Activated CD8-positive, alpha-beta memory T cell treated with anti-CD3 and anti-CD28 coated beads for 1 hour (primary cell): ENCODE data around the gene AHDC1.
"Not testable (repeated sequence)": the region's sequence is repeated elsewhere in the genome, so short reads cannot be mapped to it uniquely, and the experiment has no call there.

ENCODE experiments used
- DNase-seq, 2 donors: peaks; one replicate each; pipeline ENCODE4 v3.0.0-alpha.2; 2020; ENCODE audit warnings: low read depth in 1 of 2; ENCODE audit errors: extremely low read depth in 1 of 2

Gene AHDC1

DNA sequence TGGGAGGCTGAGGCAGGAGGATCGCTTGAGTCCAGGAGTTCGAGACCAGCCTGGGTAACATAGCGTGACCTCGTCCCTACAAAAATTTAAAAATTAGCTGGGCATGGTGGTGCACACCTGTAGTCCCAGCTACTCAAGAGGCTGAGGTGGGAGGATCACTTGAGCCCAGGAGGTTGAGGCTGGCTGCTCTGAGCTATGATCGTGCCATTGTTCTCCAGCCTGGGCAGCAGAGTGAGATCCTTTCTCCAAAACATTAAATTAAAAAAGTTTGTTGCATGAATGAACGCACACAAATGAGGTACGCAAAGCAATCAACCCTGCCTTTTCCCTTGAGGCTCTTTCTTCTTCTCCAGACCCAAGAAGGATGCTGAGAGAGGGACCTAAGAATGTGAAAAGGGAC lies 50.1 kb downstream of the AHDC1 start:
- not testable (repeated sequence) for DNase-seq

DNA sequence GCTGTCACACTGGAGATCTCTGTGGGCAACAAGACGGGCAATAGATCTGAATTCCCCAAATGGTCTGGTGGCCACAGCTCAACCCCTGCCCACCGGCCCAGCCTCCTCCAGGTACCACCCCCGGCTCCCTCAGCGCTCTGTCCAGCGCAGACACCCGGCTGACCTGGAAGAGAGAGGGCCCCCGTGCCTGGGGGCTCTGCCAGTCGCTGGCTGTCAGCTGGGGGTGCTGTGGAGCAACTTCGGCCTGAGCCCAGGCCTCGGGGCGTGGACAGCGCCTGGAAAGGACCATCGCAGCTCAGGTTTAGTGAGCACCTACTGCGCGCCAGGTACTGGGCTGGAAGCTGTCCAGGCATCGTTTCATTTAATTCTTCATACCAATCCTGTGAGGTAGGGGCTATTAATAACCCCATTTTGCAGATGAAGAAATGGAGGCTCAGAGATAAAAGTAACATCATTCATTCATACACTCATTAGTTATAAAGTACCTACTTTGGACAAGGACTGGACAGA lies 51.0 kb downstream of the AHDC1 start:
- DNase-seq = no peak

DNA sequence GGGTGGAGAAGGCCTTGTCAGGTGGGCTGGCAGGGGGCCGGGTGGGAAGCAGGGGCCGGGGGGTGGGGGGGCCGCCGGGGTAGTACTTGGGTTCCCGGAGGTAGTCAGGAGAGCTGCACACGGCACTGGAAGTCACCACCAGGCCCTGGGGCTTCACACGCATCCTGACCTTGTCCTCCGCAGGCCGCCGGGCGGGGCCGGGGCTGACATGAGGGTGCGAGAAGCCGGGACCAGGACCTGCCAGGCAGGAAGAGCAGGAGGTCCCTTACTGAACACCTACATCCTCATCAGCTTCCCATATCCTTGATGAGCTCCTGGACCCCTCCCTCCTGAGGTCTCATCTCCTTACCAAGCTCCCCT lies 52.0 kb downstream of the AHDC1 start:
- DNase-seq = no peak

DNA sequence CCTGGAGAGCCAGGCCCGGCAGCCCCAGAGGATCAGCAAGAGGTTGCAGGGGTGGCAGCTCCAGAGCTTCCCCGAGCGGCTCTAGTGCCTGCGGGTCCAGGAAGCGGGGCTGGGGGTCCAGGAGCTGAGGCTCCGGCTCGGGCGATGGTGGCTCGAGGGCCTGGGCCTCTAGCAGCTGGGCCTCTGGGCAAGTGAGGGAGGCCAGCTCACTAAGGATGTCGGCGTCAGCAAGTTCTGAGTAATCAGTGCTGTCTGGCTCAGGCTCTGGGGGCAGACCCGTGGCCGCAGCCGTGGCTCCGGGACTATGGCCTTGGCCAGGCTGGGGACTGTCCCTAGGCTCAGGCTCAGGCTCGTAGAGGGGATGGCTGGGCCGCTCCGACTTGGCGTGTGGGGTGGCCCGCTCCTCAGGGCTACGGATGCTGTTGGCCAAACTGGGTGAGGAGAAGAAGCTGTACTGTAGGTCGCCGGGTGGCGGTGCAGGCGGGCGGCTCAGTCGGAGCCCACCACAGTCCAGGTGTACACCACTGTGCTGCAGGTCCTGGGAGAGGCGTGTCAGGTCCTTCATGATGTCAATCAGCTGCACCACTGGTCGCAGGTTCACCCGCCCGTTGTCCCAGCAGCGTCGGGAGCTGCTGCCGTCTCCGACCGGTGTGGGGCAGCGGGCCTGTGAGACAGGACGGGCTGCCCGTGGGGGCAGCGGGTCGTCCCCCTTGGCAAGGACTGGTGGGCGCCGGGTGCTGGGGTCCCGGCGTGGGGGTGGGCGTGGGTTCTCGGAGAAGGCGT lies 52.6 kb downstream of the AHDC1 start:
- DNase-seq = no peak

DNA sequence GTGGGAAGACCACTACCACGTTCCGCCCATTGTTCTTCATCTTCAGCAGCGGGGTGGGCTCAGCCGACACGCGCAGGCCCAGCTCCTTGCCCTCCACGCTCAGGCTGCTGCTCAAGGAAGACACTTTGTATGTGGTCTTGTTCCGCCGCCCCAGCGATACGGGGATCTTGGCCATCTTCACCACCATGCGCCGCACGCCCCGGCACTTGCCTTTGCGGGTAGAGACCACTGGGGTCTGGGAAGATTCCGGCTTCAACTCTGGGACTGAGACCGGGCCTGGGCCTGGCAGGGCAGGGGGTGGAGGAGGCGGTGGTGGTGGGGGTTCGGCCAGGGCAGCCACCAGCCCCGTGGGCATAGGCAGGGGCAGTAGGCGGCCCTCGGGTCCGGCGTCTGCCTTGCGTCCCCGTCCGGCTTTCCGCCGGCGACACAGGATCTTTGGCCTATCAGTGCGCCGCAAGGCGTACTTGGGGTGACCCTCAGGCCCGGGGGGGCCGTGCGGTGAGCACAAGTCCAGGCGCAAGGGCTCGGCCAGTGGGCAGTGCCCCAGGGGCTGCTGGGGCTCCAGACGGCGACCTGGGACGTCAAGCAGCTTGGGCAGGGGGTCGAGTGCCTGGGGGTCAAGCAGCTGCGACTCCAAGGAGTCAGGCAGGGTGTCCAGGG lies 53.3 kb downstream of the AHDC1 start:
- DNase-seq = no peak

DNA sequence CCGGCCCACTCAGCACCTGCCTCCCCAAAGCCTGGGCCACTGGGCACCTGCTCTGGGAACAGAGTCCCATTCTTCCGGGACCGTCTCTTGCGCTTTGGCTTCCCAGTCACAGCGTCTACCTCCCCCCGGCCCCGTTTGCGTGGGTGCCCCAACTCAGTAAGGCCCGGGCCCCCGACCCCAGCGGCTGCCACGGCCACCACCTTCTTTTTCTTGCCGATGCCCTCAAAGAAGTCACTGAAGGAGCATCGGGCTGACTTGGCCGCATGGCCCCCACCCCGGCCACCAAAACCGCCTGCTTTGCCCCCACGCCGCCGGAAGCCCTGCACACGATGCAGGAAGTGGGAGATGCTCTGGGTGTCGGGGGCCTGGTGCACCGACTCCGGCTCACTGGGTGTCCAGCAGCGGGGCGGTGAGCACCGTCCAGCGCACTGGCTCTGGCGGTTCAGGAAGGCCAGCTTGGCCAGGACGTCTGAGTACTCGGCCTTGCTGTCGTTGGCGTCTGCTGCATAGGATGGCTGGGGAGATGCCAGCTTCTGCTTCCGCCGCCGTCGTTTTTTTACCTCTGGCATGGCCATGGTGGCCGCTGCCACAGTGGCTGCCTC lies 54.0 kb downstream of the AHDC1 start:
- DNase-seq = no peak

DNA sequence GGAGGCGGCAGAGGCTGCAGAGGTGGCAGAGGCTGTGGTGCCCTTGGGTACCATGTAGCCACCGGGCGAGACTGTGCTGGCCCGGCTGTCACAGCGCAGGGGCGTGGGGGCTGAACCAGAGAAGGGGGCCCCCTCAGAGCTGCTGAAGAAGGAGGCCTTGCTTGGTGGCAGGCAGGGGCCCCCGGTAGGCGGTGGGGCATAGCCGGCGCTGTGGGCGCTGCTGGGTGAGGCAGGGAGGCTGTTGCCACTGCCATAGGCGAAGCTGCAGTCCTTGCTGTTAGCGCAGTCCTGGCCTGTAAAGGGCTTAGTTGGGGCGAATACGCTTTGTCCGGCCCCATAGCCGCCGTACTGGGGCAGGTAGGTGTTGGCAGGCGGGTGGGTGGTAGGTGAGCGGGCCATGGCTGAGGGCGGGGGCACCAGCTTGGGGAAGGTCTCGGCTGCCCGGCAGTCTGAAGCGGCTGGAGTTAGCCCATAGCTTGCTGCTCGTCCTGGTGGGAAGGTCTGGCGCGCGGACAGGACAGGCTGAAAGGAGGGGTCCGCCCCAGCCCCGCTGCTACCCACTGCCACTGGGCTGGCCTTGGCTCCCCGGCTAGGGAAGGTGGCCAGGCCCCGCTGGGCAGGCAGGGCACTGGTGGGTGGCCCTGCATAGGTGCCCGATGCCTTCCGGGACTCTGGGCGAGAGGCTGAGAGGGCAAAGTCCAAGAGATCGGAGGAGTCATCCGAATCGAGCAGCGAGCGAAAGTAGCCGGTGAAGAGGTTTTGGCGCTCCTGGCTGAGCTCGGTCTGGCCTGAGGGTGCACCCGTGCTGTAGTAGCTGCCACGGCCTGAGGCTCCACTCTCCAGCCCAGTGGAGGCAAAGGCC lies 54.9 kb downstream of the AHDC1 start:
- DNase-seq = no peak

DNA sequence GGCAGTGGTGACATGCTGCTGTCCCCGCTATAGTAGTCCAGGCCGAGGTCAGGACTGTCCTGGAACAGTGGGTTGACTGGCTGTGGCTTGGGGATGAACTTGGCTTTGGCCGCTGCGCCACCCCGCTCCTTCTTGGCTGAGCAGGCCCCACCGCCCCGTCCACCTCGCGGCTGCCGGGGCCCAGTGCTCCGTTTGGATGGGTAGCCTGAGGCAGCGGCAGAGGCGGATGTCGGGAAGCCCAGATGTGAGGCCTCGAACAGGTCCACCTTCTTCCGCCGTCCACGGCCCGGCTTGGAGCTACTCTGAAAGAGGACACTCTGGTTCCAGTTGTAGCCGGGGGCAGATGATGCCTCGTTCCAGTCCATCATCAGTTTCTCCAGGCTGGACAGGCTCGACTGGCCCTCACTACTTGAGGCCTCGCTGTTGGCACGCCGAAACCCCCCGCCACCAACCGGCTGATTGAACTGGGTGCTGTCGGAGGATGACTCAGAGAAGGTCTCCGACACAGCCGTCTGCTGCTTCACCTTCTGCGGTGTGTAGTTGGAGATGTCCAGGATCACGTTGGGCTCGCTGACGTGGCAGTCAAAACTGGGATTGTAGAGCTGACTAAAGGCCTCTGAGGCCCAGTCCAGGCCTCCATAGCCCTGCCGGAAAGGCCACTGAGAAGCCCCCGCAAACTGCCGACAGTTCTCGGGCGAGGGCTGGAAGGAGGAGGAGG lies 55.6 kb downstream of the AHDC1 start:
- DNase-seq = no peak

DNA sequence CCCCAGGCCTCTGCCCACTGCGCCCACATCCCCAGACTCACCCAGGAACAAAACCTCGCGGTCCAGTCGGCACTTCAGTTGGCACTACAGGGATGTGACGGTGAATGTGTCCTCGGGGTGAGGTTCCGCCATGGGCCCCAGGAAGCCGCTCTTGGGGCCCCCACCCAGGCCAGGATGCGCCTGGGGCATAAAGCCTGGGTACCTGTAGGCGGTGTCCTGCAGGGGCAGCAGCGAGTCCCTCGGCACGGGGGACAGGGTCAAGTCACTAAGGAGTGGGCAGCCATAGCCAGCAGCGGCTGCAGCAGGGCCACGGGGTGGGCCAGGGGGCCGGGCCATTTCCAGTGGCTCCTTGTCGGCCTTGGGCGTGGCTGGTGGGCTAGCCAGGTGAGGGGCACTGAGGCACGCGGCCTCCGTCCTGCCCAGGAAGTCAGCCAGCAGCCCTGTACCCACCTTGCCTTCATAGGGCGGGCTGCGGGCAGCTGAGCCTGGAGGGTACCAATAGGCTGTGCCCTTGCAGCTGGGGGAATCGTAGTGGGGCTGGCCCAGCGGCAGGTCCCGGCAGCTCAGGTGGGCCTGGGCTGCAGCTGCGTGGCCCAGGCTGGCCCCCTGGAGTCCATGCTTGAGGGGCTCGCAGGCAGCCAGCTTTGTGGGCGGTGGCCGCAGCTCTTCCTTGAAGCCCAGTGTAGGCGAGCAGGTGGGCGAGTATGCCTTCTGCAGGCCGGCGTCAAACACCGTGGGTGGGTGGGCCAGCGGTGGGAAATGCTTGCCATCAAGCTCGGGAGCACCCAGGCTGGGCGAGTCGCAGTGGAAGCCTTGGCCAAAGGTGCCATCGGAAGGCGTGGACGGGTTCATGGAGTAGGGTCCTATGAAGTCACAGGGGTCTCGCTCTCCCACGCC lies 56.5 kb downstream of the AHDC1 start:
- no peak for DNase-seq

DNA sequence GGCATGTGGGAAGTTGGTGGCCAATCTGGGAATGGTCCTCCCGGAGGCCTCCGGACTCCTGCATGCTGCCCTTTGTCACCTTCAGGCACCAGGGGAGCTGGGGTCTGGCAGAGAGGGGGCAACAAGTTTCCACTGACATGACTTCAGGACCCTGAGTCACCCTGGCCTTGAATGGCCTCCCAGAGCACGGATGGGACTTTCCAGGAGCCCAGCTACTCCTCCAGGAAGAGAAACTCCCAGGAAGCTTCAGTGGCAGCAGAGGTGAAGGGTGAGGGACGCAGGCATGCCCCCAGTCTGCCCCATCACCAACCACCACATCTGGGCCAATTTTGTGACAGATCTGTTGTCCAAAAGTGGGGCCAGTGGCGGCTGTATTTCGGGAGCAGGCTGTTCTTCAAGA lies 58.1 kb downstream of the AHDC1 start:
- no peak for DNase-seq

DNA sequence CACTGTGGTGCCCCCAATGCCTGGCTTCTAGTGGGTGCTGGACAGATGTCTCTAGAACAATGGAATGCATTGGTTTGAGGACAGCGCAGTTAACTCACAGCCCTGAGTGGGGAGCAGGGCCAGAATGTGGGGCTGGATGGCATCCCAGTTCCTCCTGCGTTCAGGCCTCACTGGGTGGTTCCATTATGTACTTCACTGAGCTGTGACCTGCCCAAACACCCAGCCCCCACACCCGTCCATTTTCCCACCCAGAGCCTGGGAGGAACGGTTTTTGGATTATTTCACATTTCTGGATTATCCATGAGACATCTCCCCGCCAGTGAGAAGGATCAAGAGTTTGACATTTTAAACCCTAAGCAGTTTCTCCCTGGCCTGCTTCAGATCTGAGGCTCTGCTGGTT lies 58.7 kb downstream of the AHDC1 start:
- no peak for DNase-seq

DNA sequence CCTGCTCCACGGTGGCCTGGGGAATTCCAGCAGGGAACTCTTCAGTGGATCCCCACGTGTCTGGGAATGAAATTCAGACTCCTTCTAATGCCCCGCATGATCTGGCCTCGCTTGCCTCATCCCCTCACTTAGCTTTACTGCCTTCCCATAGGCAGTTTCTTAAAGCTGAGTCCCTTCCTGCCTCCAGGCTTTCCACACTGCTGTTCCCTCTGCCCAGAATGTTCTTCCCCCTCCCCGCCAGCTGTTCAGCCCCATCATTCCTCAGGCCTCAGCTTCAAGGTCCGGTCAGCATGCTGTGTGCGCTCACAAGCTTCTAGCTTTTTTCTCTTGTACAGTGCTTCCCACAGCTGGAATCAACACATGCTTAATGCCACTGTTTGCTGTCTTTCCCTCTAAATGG lies 59.1 kb downstream of the AHDC1 start:
- no peak for DNase-seq

DNA sequence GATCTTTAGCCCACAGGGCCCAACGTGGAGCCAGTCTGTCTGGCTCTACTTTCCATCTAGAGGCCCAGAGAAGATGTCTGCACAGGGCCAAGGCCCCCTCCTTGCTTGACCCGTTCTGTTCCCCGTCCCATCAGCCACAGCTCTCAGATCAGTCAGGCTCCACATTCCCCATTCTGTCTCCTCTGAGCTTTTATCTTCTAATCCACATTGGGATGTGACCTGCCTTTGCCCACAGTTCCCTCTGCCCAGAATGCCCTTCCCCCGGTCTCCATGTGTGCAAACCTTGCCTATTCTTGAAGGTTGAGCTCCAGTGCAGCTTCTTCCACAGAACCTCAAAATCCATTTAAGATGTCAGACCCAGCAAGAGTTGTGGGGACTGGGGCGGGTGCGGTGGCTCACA lies 60.7 kb downstream of the AHDC1 start:
- DNase-seq = no peak

DNA sequence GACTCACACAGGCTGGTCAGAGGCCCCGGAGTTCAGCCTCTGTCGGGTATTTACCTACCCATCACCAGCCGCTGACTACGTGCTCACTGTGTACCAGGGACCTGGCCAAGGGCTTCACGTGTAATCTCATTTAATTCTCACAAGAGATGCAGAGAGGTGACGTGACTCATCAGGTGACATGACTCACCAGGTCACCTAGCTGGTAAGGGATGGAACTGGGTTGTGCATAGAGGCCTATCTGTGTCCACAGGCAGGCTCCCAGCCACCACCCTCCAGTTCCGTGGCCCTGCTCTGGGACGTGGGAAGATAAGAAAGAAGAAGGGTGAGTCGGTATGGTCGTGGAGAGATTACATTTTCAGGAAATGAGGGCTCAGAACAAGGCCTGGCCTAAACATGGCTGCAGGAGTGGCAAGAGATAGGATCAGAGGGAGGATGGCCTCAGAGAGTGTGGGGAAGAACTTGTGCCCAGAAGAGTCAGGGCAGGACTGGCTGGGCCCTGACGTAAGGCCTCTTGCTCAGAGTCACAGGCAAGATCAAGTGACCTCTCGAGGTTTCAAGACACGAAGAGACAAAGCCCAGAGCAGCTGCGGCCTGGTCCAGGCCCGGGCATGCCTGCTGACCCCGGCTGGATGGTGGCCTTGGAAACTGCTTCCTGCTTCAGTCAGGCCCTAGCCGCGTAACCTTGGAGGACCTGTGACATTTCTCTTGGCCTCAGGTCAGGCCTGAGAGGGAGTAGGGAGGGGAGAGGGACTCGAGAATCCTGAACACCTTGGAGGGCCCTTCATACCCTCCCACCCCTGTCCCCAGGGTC lies 61.3 kb downstream of the AHDC1 start:
- no peak for DNase-seq

DNA sequence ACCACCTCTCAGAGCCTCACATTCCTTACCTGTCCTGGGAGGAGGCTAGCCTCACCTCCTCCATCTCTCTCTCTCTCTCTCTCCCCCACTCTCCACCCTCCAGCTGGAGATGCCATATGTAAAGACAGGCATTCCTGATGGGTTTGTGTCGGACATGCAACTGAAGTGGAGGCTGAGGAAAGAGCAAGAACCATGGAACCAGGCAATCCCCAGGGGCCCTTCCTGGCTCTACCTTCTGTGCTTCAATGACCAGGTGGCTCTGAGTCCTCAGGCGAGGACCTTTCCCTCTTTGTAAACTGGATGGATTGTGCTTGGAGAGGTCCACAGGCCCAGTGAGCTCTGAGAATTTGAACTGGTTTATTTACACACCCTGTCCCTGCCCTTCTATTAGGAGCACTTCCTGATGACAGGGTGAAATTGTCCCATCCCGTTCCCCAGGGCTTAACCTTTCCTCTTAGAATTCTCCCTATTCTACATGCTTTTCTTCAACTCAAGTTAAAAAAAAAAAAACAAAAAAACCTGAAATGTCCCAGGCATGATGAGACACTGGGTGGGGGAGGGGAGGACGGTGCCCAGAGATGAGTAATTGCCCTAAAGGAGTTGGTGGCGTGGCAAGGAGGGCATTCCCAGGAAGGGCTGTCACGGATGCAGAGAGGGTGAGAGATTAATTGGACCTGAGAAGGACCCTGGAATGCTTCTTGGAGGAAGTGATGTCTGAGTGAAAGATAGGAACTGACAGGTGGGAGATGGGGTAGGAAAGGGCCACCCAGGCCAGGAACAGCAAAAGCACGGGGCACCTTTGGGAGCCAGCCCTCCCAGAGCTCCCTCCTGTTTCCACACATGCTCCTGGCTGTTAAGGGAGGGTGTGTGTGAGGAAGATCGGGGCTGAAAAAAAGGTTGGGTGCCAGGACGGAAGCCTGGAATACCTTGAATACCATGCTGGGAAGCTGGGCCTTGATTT lies 63.8 kb downstream of the AHDC1 start:
- DNase-seq = no peak

DNA sequence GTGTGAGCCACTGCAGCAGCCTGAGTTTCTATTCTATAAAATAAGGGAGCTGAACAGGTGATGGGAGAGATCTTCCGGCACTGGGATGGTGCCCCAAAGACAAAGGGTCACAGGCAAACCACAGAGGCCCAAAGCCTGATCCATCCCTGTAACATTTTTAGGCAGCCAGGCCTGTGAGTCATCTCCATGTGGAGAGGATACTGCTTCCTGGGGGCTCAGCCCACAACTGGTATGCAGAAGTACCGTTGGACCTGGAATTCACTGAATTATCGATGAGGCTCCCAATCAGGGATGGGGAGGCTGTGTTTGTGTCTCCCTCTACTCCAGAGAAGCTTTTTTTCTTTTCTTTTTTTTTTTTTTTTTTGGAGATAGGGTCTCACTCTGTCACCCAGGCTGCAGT lies 65.2 kb downstream of the AHDC1 start:
- DNase-seq = no peak

DNA sequence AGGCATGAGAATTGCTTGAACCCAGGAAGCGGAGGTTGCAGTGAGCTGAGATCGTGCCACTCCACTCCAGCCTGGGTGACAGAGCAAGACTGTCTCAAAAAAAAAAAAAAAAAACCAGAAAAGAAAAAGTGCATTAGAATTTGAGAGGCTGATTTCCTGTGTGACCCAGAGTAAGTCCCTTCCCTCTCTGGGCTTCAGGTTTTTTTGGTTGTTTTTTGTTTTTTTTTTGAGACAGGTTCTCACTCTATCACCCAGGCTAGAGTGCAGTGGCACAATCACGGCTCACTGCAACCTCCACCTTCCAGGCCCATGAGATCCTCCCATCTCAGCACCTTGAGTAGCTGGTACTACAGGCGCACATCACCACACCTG lies 65.7 kb downstream of the AHDC1 start:
- not testable (repeated sequence) for DNase-seq

DNA sequence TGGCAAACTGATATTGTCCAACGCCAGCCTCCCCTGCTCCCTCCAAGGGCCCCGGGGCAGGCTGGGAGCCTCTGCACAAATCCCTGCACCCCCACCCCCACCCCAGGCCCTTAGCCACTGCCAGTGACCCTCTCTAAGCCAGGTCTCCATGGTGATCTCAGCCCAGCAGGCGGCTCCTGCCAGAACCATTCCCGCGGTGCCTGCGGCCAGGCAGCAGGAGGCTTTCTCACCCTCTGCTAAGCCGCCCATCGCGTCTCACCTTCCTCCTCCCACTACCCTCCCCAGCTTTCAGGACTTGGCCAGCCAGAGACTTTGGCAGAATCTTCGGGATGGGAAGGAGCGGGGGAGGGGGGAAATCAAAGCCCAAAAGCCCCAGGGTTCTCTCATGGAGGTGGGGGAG lies 67.2 kb downstream of the AHDC1 start:
- no peak for DNase-seq
